Measurements from ENCODE around the gene ALDH16A1.
"Not testable (repeated sequence)": the region's sequence is repeated elsewhere in the genome, so short reads cannot be mapped to it uniquely, and the experiment has no call there.

Gene ALDH16A1

GRCh38 chr19:49453757-49454240, 774 bp downstream of the ALDH16A1 start:
- in situ Hi-C loops (cut with HindIII; ENCODE audit: low pct_ligation_motif_present, low pct_unique_long_range_greater_than_20kb, low sequenced_read_pairs) = no loop called here
- DNase-seq = no peak

- in situ Hi-C loops (cut with HindIII; ENCODE audit: low pct_ligation_motif_present, low pct_unique_long_range_greater_than_20kb, low sequenced_read_pairs) = no loop called here
- DNase-seq = no peak
These were observed 2.7 kb downstream of the ALDH16A1 start for GRCh38 chr19:49455773-49456172.

GRCh38 chr19:49456326-49456725, 3.3 kb downstream of the ALDH16A1 start:
- in situ Hi-C loops (cut with HindIII; ENCODE audit: low pct_ligation_motif_present, low pct_unique_long_range_greater_than_20kb, low sequenced_read_pairs) = no loop called here
- no peak for DNase-seq

- DNase-seq = no peak
- in situ Hi-C loops (cut with HindIII; ENCODE audit: low pct_ligation_motif_present, low pct_unique_long_range_greater_than_20kb, low sequenced_read_pairs) = no loop called here
These were observed 5.5 kb downstream of the ALDH16A1 start for GRCh38 chr19:49458567-49458903.

GRCh38 chr19:49459388-49459787, 6.4 kb downstream of the ALDH16A1 start:
- DNase-seq = no peak
- in situ Hi-C loops (cut with HindIII; ENCODE audit: low pct_ligation_motif_present, low pct_unique_long_range_greater_than_20kb, low sequenced_read_pairs) = no loop called here

- in situ Hi-C loops (cut with HindIII; ENCODE audit: low pct_ligation_motif_present, low pct_unique_long_range_greater_than_20kb, low sequenced_read_pairs); DNase-seq: not testable (repeated sequence)
These were observed 8.1 kb downstream of the ALDH16A1 start for GRCh38 chr19:49461130-49461529.

- in situ Hi-C loops (cut with HindIII; ENCODE audit: low pct_ligation_motif_present, low pct_unique_long_range_greater_than_20kb, low sequenced_read_pairs) = no loop called here
- DNase-seq = no peak
These were observed 8.6 kb downstream of the ALDH16A1 start for GRCh38 chr19:49461656-49462055.

- in situ Hi-C loops (cut with HindIII; ENCODE audit: low pct_ligation_motif_present, low pct_unique_long_range_greater_than_20kb, low sequenced_read_pairs) = no loop called here
- DNase-seq = no peak
These were observed 9.5 kb downstream of the ALDH16A1 start for GRCh38 chr19:49462492-49462891.

GRCh38 chr19:49463960-49464740, 11.1 kb downstream of the ALDH16A1 start:
- in situ Hi-C loops (cut with HindIII; ENCODE audit: low pct_ligation_motif_present, low pct_unique_long_range_greater_than_20kb, low sequenced_read_pairs) = no loop called here
- DNase-seq = no peak

- in situ Hi-C loops (cut with HindIII; ENCODE audit: low pct_ligation_motif_present, low pct_unique_long_range_greater_than_20kb, low sequenced_read_pairs) = no loop called here
- DNase-seq = no peak
These were observed 12.3 kb downstream of the ALDH16A1 start for GRCh38 chr19:49465371-49465770.

- in situ Hi-C loops (cut with HindIII; ENCODE audit: low pct_ligation_motif_present, low pct_unique_long_range_greater_than_20kb, low sequenced_read_pairs) = no loop called here
- DNase-seq = no peak
These were observed 15.2 kb downstream of the ALDH16A1 start for GRCh38 chr19:49468199-49468598.

GRCh38 chr19:49468746-49469447, 15.9 kb downstream of the ALDH16A1 start:
- in situ Hi-C loops (cut with HindIII; ENCODE audit: low pct_ligation_motif_present, low pct_unique_long_range_greater_than_20kb, low sequenced_read_pairs) = no loop called here
- no peak for DNase-seq

GRCh38 chr19:49469828-49470614, 17.0 kb downstream of the ALDH16A1 start:
- no peak for DNase-seq
- in situ Hi-C loops (cut with HindIII; ENCODE audit: low pct_ligation_motif_present, low pct_unique_long_range_greater_than_20kb, low sequenced_read_pairs) = no loop called here

GRCh38 chr19:49470615-49470978, 17.6 kb downstream of the ALDH16A1 start:
- no peak for DNase-seq
- in situ Hi-C loops (cut with HindIII; ENCODE audit: low pct_ligation_motif_present, low pct_unique_long_range_greater_than_20kb, low sequenced_read_pairs) = no loop called here

GRCh38 chr19:49472936-49473335, 19.9 kb downstream of the ALDH16A1 start:
- in situ Hi-C loops (cut with HindIII; ENCODE audit: low pct_ligation_motif_present, low pct_unique_long_range_greater_than_20kb, low sequenced_read_pairs) = no loop called here

GRCh38 chr19:49473501-49473867, 20.5 kb downstream of the ALDH16A1 start:
- DNase-seq; in situ Hi-C loops (cut with HindIII; ENCODE audit: low pct_ligation_motif_present, low pct_unique_long_range_greater_than_20kb, low sequenced_read_pairs): not testable (repeated sequence)

More at GRCh38 chr19:49472936-49473335, 19.9 kb downstream of the ALDH16A1 start:
- DNase-seq = no peak

GRCh38 chr19:49473868-49474541, 21.0 kb downstream of the ALDH16A1 start, which contains the start of gene FLT3LG:
Gene FLT3LG (plus strand): TSS chr19:49474215. CDS start chr19:49474640, 425 bp downstream.
- in situ Hi-C loops (cut with HindIII; ENCODE audit: low pct_ligation_motif_present, low pct_unique_long_range_greater_than_20kb, low sequenced_read_pairs) = no loop called here
- peak; percentile 76 for DNase-seq

GRCh38 chr19:49474542-49474924, 21.5 kb downstream of the ALDH16A1 start:
- in situ Hi-C loops (cut with HindIII; ENCODE audit: low pct_ligation_motif_present, low pct_unique_long_range_greater_than_20kb, low sequenced_read_pairs) = no loop called here
- no peak for DNase-seq
